H54 (cell line): Measurements from ENCODE around the gene PRIMPOL.
"Not testable (repeated sequence)": the region's sequence is repeated elsewhere in the genome, so short reads cannot be mapped to it uniquely, and the experiment has no call there.

Experiments used
- DNase-seq: peaks from one replicate; pipeline ENCODE4 v3.0.0; 2011; ENCODE audit warnings: low spot score, mixed read lengths; ENCODE audit not compliant: insufficient read length
- FAIRE-seq: peaks from 3 replicates; lab custom pipeline; 2011; peaks lifted over from hg19 to GRCh38; lab: Jason Lieb, UNC
- POLR2A ChIP-seq: IDR thresholded peaks from 2 replicates; pipeline ENCODE4 v1.6.1; 2011; ENCODE audit warnings: low read depth, mild to moderate bottlenecking, low read length

PRIMPOL gene

GRCh38 chr4:184729946-184730345, 80.4 kb downstream of the PRIMPOL start:
- TF ChIP-seq POLR2A, result no peak
- no peak for FAIRE-seq
- no peak for DNase-seq

GRCh38 chr4:184731056-184731455, 81.5 kb downstream of the PRIMPOL start:
- no peak for TF ChIP-seq POLR2A
- DNase-seq (no peak), FAIRE-seq (no peak)

GRCh38 chr4:184732126-184732525, 82.6 kb downstream of the PRIMPOL start:
- TF ChIP-seq POLR2A, result no peak
- FAIRE-seq, result no peak
- no peak for DNase-seq

- TF ChIP-seq POLR2A, result peak; percentile 68
- peak; percentile 86 for DNase-seq
- peak; percentile 20 for FAIRE-seq
These were observed 84.4 kb downstream of the PRIMPOL start, which contains the start of gene CENPU for GRCh38 chr4:184733654-184734524. Gene CENPU (minus strand): TSS chr4:184734096. CDS start chr4:184734062, 34 bp downstream.

- no peak for TF ChIP-seq POLR2A
- DNase-seq (no peak), FAIRE-seq (no peak)
These were observed 85.2 kb downstream of the PRIMPOL start for GRCh38 chr4:184734758-184735157.

DNA sequence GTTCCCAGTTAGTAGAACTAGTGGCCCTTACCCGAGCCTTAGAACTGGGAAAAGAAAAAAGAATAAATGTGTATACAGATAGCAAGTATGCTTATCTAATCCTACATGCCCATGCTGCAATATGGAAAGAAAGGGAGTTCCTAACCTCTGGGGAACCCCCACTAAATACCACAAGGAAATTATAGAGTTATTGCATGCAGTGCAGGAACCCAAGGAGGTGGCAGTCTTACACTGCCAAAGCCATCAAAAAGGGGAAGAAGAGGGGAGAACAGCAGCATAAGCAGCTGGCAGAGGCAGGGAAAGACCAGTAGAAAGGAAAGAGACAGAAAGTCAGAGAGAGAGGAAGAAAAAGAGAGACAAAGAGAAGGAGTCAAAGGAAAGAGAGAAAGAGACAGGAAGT, 90.0 kb downstream of the PRIMPOL start:
- FAIRE-seq, DNase-seq: not testable (repeated sequence)

- DNase-seq, result no peak
- no peak for FAIRE-seq
- TF ChIP-seq POLR2A, result no peak
These were observed 91.4 kb downstream of the PRIMPOL start for GRCh38 chr4:184740980-184741391.

GRCh38 chr4:184741651-184742050, 92.1 kb downstream of the PRIMPOL start:
- FAIRE-seq, DNase-seq: not testable (repeated sequence)

GRCh38 chr4:184743650-184744049, 94.1 kb downstream of the PRIMPOL start:
- FAIRE-seq, result no peak
- TF ChIP-seq POLR2A, result no peak
- DNase-seq, result no peak

GRCh38 chr4:184744236-184744635, 94.7 kb downstream of the PRIMPOL start:
- no peak for FAIRE-seq
- no peak for TF ChIP-seq POLR2A
- no peak for DNase-seq
